Mammary epithelial cell (primary cell): ENCODE measurements around the gene SWSAP1.

ENCODE experiments used
- EZH2 ChIP-seq: IDR thresholded peaks from 2 replicates; pipeline ENCODE4 v1.6.1; 2012; ENCODE audit warnings: low read length, inconsistent platforms, borderline replicate concordance
- TF ChIP-seq, protein P1 (sequence below), 2 donors: IDR thresholded peaks in 1 of 2; conservative IDR thresholded peaks in 1 of 2; 2 replicates each; pipeline ENCODE4 v1.5.1; 2011 to 2012; ENCODE audit warnings: inconsistent platforms in 2 of 2, low read length in 2 of 2, mild to moderate bottlenecking in 2 of 2, control low read depth in 1 of 2, low read depth in 1 of 2; ENCODE audit not compliant: insufficient read depth in 1 of 2; ENCODE audit errors: extremely low read depth in 1 of 2

GRCh38 chr19:11356074-11356397 lies 18.4 kb upstream of the SWSAP1 start:
- TF ChIP-seq, protein P1, sequence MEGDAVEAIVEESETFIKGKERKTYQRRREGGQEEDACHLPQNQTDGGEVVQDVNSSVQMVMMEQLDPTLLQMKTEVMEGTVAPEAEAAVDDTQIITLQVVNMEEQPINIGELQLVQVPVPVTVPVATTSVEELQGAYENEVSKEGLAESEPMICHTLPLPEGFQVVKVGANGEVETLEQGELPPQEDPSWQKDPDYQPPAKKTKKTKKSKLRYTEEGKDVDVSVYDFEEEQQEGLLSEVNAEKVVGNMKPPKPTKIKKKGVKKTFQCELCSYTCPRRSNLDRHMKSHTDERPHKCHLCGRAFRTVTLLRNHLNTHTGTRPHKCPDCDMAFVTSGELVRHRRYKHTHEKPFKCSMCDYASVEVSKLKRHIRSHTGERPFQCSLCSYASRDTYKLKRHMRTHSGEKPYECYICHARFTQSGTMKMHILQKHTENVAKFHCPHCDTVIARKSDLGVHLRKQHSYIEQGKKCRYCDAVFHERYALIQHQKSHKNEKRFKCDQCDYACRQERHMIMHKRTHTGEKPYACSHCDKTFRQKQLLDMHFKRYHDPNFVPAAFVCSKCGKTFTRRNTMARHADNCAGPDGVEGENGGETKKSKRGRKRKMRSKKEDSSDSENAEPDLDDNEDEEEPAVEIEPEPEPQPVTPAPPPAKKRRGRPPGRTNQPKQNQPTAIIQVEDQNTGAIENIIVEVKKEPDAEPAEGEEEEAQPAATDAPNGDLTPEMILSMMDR (conservative IDR thresholded peaks at IDR 0.05 in 1 of 2, IDR thresholded peaks at IDR 0.05 in 1 of 2; ENCODE audit: extremely low read depth in 1 of 2, insufficient read depth in 1 of 2, low read depth in 1 of 2, low read length in 2 of 2) = no peak
- no peak for TF ChIP-seq EZH2
